Gastrocnemius medialis (tissue), 4 donors: ENCODE measurements around the gene IFT52. TPM values are rescaled to one million over a fixed set of nuclear protein-coding genes. Genes with fewer than 3 reads are reported as not detected.

Experiments used
- ATAC-seq, 2 donors: fragments of 150-250 bp; one replicate each; pipeline ENCODE4 v1.9.1; 2016
- DNase-seq, 2 donors: peaks; one replicate each; pipeline ENCODE4 v3.0.0-alpha.2; 2019
- H3K27ac ChIP-seq, 4 donors: fragments of 200-600 bp; sonication (generic); 1 replicate in 1 of 4; 2 replicates in 3 of 4; pipeline ENCODE4 v1.5.1; 2016 to 2018; ENCODE audit warnings: mild to moderate bottlenecking in 2 of 4, moderate library complexity in 1 of 4
- H3K27me3 ChIP-seq, 3 donors: fragments of 200-600 bp; sonication (generic) in 2 of 3; 1 replicate in 1 of 3; 2 replicates in 2 of 3; pipeline versions ENCODE4 v1.5.1 to v1.6.0; 2016 to 2019; ENCODE audit warnings: mild to moderate bottlenecking in 1 of 3, moderate library complexity in 1 of 3
- H3K36me3 ChIP-seq, 2 donors: fragments of 200-600 bp; sonication (generic) in 1 of 2; one replicate each; pipeline ENCODE4 v1.5.1; 2017 to 2018
- H3K4me1 ChIP-seq, 2 donors: fragments of 200-600 bp; sonication (generic) in 1 of 2; one replicate each; pipeline ENCODE4 v1.5.1; 2016 to 2017; ENCODE audit warnings: mild to moderate bottlenecking in 2 of 2
- H3K4me3 ChIP-seq, 4 donors: fragments of 200-600 bp; sonication (generic) in 3 of 4; 1 replicate in 1 of 4; 2 replicates in 3 of 4; pipeline ENCODE4 v1.5.1; 2016 to 2019; ENCODE audit warnings: mild to moderate bottlenecking in 2 of 4
- H3K9me3 ChIP-seq, 3 donors: fragments of 200-600 bp; sonication (generic) in 2 of 3; 1 replicate in 1 of 3; 2 replicates in 2 of 3; pipeline ENCODE4 v1.5.1; 2016 to 2019
- CTCF ChIP-seq, 5 experiments: fragments of 450-650 bp in 3 of 5; fragments of 200-600 bp in 2 of 5; sonication (generic) in 2 of 5; IDR thresholded peaks in 4 of 5; conservative IDR thresholded peaks in 1 of 5; 1 replicate in 4 of 5; 2 replicates in 1 of 5; pipeline ENCODE4 v1.5.1; 2016 to 2019; ENCODE audit warnings: antibody characterized with exemption in 5 of 5, mild to moderate bottlenecking in 3 of 5, moderate library complexity in 3 of 5
- POLR2A ChIP-seq, 2 donors: fragments of 450-650 bp; IDR thresholded peaks; one replicate each; pipeline ENCODE4 v1.6.1; 2017; ENCODE audit warnings: antibody characterized with exemption in 2 of 2, mild to moderate bottlenecking in 2 of 2, moderate library complexity in 2 of 2
- in situ Hi-C, 4 donors: fragments of 200-750 bp; cut with MboI; loops; one replicate each; pipeline versions ENCODE4 v1.15.0 to v1.8.0; 2017; ENCODE audit warnings: low sequenced_read_pairs in 4 of 4
- intact Hi-C: fragments of 100-400 bp; cut with DNase I; formaldehyde crosslinking; loops from one replicate; pipeline ENCODE4 v1.15.1; 2023; ENCODE audit warnings: low total_unique reads
- total RNA-seq, 4 donors: library from RNA; depleted of rRNA; stranded (reverse); fragments of >200 nt; gene quantifications; one replicate each; pipeline versions ENCODE4 v1.1.0 to v1.2.3, GENCODE V29; 2016

IFT52 gene
- total RNA-seq, 4 donors from 2014 or later = 1.7 to 3.4 (median 2.9) TPM

DNA sequence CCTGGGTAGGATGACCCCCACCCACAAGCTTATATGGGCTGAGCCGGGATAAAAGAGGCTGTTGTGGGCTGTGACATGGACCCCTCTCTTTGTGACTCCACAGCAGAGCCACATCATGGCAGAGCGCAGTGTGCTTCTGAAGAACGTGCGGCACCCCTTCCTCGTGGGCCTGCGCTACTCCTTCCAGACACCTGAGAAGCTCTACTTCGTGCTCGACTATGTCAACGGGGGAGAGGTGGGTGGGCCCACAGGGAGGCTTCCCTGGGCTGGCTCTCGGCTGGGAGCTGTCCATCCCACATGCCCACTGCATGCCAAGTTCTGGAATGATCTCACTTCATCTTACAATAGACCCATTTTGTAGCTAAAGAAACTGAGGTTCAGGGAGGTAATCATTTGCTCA, 21.5 kb upstream of the IFT52 start:
- no peak for DNase-seq
- Histone ChIP-seq H3K27me3 (no peaks in the 10 kb centered on the region), H3K27ac (no peak overlapping the region), H3K4me1 (no peaks in the 10 kb centered on the region), H3K36me3 (no peaks in the 10 kb centered on the region), H3K4me3 (no peak overlapping the region), H3K9me3 (no peaks in the 10 kb centered on the region)
- intact Hi-C loops = no loop called here
- no peak for TF ChIP-seq CTCF (IDR thresholded peaks at IDR 0.05 in 4 of 5, conservative IDR thresholded peaks at IDR 0.05 in 1 of 5)
- TF ChIP-seq POLR2A (IDR thresholded peaks at IDR 0.05) = no peak
- in situ Hi-C loops = no loop called here
- no peak for ATAC-seq

- TF ChIP-seq POLR2A (IDR thresholded peaks at IDR 0.05) (no peak), CTCF (IDR thresholded peaks at IDR 0.05 in 4 of 5, conservative IDR thresholded peaks at IDR 0.05 in 1 of 5) (no peak)
- in situ Hi-C loops = no loop called here
Observed at GRCh38 chr20:43570496-43570895, 20.2 kb upstream of the IFT52 start.

GRCh38 chr20:43571310-43571709, 19.4 kb upstream of the IFT52 start:
- intact Hi-C loops = no loop called here
- no peak for ATAC-seq
- in situ Hi-C loops = no loop called here

More at GRCh38 chr20:43570496-43570895, 20.2 kb upstream of the IFT52 start:
- H3K4me3 ChIP-seq = no peak overlapping the region
- H3K36me3 ChIP-seq = no peaks in the 10 kb centered on the region
- no peaks in the 10 kb centered on the region for H3K27me3 ChIP-seq
- no peaks in the 10 kb centered on the region for H3K9me3 ChIP-seq
- no peaks in the 10 kb centered on the region for H3K4me1 ChIP-seq
- intact Hi-C loops = no loop called here
- no peak for ATAC-seq
- DNase-seq = no peak
- H3K27ac ChIP-seq = no peak overlapping the region

GRCh38 chr20:43571771-43572170, 19.0 kb upstream of the IFT52 start:
- H3K4me3 ChIP-seq = no peak overlapping the region
- no peaks in the 10 kb centered on the region for H3K27me3 ChIP-seq
- intact Hi-C loops (no loop called here), in situ Hi-C loops (no loop called here)
- TF ChIP-seq CTCF (IDR thresholded peaks at IDR 0.05 in 4 of 5, conservative IDR thresholded peaks at IDR 0.05 in 1 of 5) (no peak), POLR2A (IDR thresholded peaks at IDR 0.05) (no peak)
- no peaks in the 10 kb centered on the region for H3K4me1 ChIP-seq
- ATAC-seq (no peak), DNase-seq (no peak)
- no peaks in the 10 kb centered on the region for H3K36me3 ChIP-seq
- no peak overlapping the region for H3K27ac ChIP-seq
- no peaks in the 10 kb centered on the region for H3K9me3 ChIP-seq

More at GRCh38 chr20:43571310-43571709, 19.4 kb upstream of the IFT52 start:
- H3K4me3 ChIP-seq = no peak overlapping the region
- no peak overlapping the region for H3K27ac ChIP-seq
- no peaks in the 10 kb centered on the region for H3K9me3 ChIP-seq
- no peaks in the 10 kb centered on the region for H3K36me3 ChIP-seq
- no peaks in the 10 kb centered on the region for H3K4me1 ChIP-seq
- H3K27me3 ChIP-seq = no peaks in the 10 kb centered on the region
- TF ChIP-seq POLR2A (IDR thresholded peaks at IDR 0.05) (no peak), CTCF (IDR thresholded peaks at IDR 0.05 in 4 of 5, conservative IDR thresholded peaks at IDR 0.05 in 1 of 5) (no peak)
- DNase-seq = no peak

DNA sequence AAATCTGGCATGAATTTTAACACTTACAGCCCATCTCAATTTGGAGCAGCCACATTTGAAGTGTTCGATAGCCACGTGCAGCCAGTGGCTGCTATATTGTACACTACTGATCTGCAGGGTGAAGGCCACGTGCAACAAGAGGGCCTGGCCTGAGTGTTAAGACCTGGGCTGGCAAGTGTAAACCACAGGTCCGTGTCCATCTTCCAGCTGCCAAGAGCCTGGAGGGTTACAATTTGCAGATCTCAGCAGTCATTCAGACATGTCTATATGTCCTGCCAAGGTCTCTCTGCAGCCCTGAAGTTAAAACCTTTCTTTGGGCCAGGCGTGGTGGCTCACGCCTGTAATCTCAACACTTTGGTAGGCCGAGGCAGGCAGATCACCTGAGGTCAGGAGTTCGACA, 17.8 kb upstream of the IFT52 start:
- DNase-seq = no peak
- in situ Hi-C loops = no loop called here
- TF ChIP-seq POLR2A (IDR thresholded peaks at IDR 0.05) (no peak), CTCF (IDR thresholded peaks at IDR 0.05 in 4 of 5, conservative IDR thresholded peaks at IDR 0.05 in 1 of 5) (no peak)

More for the DNA sequence above, 17.8 kb upstream of the IFT52 start:
- intact Hi-C loops = no loop called here
- no peaks in the 10 kb centered on the region for H3K36me3 ChIP-seq
- no peak for ATAC-seq
- H3K27me3 ChIP-seq = no peaks in the 10 kb centered on the region
- no peak overlapping the region for H3K27ac ChIP-seq
- no peaks in the 10 kb centered on the region for H3K4me1 ChIP-seq
- H3K4me3 ChIP-seq = no peak overlapping the region
- H3K9me3 ChIP-seq = no peaks in the 10 kb centered on the region
